IPS-NIHi11 (cell line): ENCODE data around the gene HBG2.
"Not testable (repeated sequence)": the region's sequence is repeated elsewhere in the genome, so short reads cannot be mapped to it uniquely, and the experiment has no call there.

Experiments used
- DNase-seq: peaks from one replicate; pipeline ENCODE4 v3.0.0; 2012; ENCODE audit warnings: mixed read lengths, low spot score

The HBG2 gene

GRCh38 chr11:5249807-5250396 is 4.7 kb downstream of the HBG2 start, which contains the start of gene HBG1:
Gene HBG1, minus strand, starts transcription at chr11:5249857. Its CDS starts 53 bp downstream, at chr11:5249804.
- not testable (repeated sequence) for DNase-seq

- DNase-seq: not testable (repeated sequence)
These were observed 6.1 kb downstream of the HBG2 start for GRCh38 chr11:5248498-5248897.

GRCh38 chr11:5247472-5248192 is 6.9 kb downstream of the HBG2 start:
- DNase-seq: no peak

- no peak for DNase-seq
These were observed 7.7 kb downstream of the HBG2 start for GRCh38 chr11:5246772-5247471.

GRCh38 chr11:5245155-5245554 is 9.4 kb downstream of the HBG2 start:
- DNase-seq: no peak

GRCh38 chr11:5243816-5244180 is 10.8 kb downstream of the HBG2 start:
- no peak for DNase-seq

- DNase-seq: no peak
These were observed 11.4 kb downstream of the HBG2 start for GRCh38 chr11:5242933-5243815.

- no peak for DNase-seq
These were observed 12.4 kb downstream of the HBG2 start for GRCh38 chr11:5242208-5242607.

GRCh38 chr11:5241458-5241857 is 13.1 kb downstream of the HBG2 start:
- DNase-seq: no peak

- DNase-seq: no peak
These were observed 14.1 kb downstream of the HBG2 start for GRCh38 chr11:5240458-5240857.

GRCh38 chr11:5240056-5240455 is 14.5 kb downstream of the HBG2 start:
- DNase-seq: no peak

- no peak for DNase-seq
These were observed 15.5 kb downstream of the HBG2 start for GRCh38 chr11:5239046-5239445.

- no peak for DNase-seq
These were observed 16.1 kb downstream of the HBG2 start for GRCh38 chr11:5238486-5238885.

GRCh38 chr11:5237420-5237819 is 17.2 kb downstream of the HBG2 start:
- no peak for DNase-seq

GRCh38 chr11:5235364-5236095 is 19.1 kb downstream of the HBG2 start:
- DNase-seq: no peak

GRCh38 chr11:5234381-5234834 is 20.2 kb downstream of the HBG2 start, which contains the start of gene HBD:
Gene HBD, minus strand, starts transcription at chr11:5234483. Its CDS starts 50 bp downstream, at chr11:5234433.
- no peak for DNase-seq

GRCh38 chr11:5233307-5233706 is 21.3 kb downstream of the HBG2 start:
- DNase-seq: no peak

GRCh38 chr11:5232821-5233220 is 21.8 kb downstream of the HBG2 start:
- no peak for DNase-seq

- DNase-seq: no peak
These were observed 22.4 kb downstream of the HBG2 start for GRCh38 chr11:5232176-5232575.

GRCh38 chr11:5231111-5231510 is 23.5 kb downstream of the HBG2 start:
- no peak for DNase-seq

GRCh38 chr11:5230266-5230665 is 24.3 kb downstream of the HBG2 start:
- DNase-seq: no peak
